Stimulated activated naive CD4-positive, alpha-beta T cell treated with Interleukin-2 at 50 U/mL for 16 hours (primary cell): ENCODE results near the gene DNAJB13.
"Not testable (repeated sequence)": the region's sequence is repeated elsewhere in the genome, so short reads cannot be mapped to it uniquely, and the experiment has no call there.

Experiments used
- DNase-seq: peaks from one replicate; lab custom pipeline; 2025; lab: John Stamatoyannopoulos, UW

The DNAJB13 gene, protein sequence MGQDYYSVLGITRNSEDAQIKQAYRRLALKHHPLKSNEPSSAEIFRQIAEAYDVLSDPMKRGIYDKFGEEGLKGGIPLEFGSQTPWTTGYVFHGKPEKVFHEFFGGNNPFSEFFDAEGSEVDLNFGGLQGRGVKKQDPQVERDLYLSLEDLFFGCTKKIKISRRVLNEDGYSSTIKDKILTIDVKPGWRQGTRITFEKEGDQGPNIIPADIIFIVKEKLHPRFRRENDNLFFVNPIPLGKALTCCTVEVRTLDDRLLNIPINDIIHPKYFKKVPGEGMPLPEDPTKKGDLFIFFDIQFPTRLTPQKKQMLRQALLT

GRCh38 chr11:73950869-73951710 lies at the start of gene DNAJB13:
Gene DNAJB13 (plus strand): TSS chr11:73951026. CDS start chr11:73951070, 44 bp downstream.
- DNase-seq, result no peak

DNA sequence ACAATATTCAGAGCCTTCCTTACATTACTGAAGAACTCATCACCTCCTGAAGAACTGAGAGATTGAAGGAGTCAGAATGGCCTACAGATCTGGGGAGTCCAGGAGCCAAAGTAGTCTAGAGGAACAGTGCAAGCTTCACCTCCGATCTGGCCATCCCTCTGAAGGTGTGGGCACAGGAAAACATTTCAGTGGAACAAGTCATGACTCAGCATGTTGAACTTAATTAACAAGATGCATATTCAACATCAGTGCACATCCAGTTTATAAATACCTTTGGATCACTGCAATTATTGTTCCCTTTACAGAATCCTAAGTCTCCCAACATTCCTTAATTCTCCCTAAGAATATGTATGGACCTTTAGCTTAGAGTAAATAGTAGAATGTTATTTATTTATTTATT lies 48.5 kb upstream of the DNAJB13 start:
- no peak for DNase-seq

DNA sequence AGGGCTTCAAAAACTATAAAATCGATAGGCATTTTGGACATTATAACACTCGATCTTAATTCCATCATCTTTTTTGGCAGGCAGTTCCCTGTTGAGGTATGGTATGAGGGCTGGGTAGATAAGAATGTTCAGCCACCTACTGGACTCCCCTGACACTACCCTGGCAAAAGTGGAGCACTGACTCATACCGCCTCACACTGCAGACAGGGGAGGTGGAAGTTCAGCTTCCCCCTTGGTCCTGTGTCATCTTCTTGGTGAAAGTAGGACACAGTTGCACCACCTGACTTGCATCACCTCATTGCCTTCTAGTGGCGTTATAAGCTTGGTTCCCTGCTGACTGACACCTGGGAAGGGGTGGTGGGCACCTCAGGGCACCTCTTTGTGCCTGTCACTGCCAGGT lies 43.6 kb upstream of the DNAJB13 start:
- DNase-seq, result peak; percentile 4

DNA sequence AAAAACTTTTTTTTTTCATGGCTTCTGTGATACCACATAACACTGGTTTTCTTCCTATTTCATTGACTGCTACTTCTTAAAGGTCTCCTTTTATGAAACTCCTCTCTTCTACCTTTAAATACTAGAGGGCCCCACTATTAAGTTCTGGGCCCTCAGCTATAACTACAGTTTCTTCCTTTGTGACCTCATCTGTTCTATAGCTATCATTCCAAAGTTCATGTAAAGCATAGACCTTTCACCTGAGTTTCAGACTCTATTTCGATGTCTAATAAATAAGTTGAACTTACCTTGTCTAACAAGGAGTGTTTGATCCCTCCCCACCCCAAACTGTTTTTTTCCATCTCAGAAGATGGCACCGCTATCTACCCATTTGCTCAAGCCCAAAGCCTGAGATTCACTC lies 38.8 kb upstream of the DNAJB13 start:
- DNase-seq, result no peak

DNA sequence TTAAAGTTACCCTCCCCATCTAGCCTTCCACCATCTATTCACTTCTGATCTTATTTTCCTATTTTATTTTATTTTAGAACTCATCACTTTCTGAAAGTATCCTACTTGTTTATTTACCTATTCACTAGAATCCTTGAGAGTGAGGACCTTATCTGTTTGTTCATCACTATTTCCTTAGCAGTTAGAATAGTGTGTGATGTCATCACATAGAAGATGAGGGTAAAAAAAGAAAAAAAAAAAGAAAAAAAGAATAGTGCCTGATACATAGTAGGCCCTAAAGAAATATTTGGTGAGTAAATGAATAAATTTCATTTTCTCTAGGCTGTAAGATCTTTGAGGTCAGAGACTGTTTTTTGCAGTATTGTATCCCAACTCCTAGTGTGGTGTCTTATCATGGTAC lies 37.4 kb upstream of the DNAJB13 start:
- DNase-seq, result no peak

- DNase-seq, result no peak
These were observed 36.5 kb upstream of the DNAJB13 start for GRCh38 chr11:73914284-73914683.

DNA sequence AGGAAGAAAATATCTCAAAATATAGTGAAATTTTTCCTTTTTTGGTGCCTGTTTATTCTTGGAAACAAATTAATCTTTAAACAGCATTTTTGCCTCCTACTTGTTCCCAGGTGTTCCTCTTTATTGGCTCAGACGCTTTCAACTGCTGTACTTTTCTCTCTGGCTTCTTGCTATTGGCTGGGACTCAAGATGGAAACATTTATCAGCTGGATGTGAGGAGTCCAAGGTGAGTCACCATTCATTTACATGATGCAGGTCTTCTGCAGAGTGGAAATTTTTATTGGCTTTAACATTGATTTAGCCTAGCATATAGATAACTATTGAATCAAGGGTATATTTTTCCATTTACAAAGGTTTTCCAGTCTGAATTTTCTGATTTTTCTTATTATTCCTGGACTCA lies 34.4 kb upstream of the DNAJB13 start:
- no peak for DNase-seq

DNA sequence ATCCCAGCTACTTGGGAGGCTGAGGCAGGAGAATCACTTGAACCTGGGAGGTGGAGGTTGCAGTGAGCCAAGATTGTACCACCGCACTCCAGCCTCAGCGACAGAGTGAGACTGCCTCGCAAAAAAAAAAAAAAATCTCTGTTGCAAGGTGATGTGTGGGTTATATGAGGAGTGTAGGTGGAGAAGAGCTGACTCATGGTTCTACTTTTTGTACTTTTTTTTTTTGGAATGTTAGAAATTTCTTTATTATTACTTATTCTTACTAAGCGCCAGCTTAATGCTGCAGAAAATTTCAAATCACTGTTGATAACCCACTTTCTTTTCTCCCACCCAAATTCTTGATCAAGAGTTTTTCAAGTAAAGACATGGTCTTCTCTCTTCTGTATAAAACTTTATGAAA lies 29.6 kb upstream of the DNAJB13 start:
- DNase-seq, result no peak

- no peak for DNase-seq
These were observed 21.4 kb upstream of the DNAJB13 start for GRCh38 chr11:73929388-73929787.

DNA sequence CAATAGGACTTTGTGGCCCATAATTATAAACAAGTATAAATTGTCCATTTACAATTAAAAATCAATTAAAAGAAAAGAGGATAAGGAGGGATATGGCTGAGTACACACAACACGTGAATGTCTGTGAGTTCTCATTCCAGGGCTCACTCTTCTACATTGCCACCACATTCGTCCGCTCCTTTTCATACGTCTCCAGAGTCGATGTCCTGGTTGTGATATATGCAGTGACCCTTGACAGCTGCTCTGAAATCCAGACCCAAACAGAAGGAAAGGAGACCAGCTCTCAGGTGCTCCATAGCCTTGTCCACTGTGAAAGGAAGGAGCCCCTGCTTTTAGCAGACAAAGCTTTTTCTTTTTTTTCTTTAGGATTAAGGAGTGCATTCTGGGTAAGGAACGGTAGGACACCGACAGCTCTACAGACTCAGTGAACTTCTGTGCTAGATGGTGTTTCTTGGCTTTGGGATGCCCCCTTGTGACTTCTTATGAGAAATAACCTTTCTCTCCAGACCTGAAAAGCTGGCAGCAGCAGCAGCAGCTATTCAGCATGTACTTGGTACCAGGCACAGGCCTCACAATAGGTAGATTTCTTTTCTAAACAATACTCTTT lies 19.7 kb upstream of the DNAJB13 start:
- no peak for DNase-seq

GRCh38 chr11:73931951-73932350 lies 18.9 kb upstream of the DNAJB13 start:
- DNase-seq, result no peak

GRCh38 chr11:73932781-73933180 lies 18.0 kb upstream of the DNAJB13 start:
- no peak for DNase-seq

DNA sequence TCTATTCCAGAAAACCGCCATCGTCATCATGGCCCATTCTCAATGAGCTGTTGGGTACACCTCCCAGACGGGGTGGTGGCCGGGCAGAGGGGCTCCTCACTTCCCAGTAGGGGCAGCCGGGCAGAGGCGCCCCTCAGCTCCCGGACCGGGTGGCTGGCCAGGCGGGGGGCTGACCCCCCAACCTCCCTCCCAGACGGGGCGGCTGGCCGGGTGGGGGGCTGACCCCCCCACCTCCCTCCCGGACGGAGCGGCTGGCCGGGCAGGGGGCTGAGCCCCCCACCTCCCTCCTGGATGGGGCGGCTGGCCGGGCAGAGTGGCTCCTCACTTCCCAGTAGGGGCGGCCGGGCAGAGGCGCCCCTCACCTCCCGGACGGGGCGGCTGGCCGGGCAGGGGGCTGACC lies 14.8 kb upstream of the DNAJB13 start:
- not testable (repeated sequence) for DNase-seq

- no peak for DNase-seq
These were observed 11.7 kb upstream of the DNAJB13 start for GRCh38 chr11:73939096-73939495.

GRCh38 chr11:73940801-73941570 lies 9.8 kb upstream of the DNAJB13 start:
- DNase-seq, result no peak

DNA sequence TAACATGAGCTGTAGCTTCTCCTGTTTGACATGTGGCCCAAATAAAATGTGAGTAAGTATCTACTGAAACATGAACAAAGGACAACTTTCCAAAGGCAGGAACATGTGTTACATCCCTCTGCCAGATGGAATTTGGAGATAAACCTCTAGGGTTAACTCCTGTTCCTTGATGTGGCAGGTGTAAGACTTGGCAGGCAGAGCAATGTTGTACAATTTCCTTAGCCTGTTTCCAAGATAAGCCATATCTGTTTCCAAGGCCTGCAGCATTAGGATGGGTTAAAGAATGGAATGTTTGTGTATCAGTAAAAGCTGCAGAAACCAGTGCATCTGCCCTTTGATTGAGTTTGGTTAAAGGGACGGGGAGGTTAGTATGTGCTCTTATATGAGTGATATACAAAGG lies 8.8 kb upstream of the DNAJB13 start:
- no peak for DNase-seq

DNA sequence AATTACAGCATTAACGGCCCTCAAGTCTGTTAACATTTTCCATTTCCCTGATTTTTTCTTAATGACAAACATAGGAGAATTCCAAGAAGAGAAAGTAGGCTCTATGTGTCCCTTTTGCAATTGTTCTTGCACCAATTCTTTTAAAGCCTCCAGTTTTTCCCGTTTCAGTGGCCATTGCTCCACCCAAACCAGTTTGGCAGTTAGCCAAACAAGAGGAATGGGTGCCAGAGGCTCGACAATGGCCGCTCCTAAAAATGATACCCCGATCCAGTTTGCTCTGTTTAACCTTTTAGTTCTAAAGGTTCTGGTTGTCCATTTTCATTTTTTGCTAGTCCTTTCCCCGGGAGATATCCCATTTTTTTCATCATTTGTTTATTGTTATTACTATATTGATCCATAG lies 6.7 kb upstream of the DNAJB13 start:
- no peak for DNase-seq

DNA sequence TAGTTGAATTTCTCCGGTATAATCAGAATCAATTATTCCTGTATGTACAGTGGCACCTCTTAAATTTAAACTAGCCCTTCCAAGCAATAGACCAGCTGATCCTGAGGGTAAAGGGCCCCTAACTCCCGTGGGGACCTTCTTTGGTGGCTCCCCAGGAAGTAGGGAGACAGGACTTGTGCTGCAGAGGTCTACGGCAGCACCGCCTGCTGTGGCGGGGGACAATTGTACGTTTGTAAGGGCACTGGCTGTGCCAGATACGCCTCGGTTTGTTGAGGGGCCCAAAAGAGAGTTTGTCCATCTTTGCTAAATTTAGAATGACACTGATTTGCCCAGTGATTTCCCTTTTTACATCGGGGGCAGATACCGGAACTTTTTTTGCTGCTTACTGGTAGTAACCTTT lies 5.9 kb upstream of the DNAJB13 start:
- no peak for DNase-seq

DNA sequence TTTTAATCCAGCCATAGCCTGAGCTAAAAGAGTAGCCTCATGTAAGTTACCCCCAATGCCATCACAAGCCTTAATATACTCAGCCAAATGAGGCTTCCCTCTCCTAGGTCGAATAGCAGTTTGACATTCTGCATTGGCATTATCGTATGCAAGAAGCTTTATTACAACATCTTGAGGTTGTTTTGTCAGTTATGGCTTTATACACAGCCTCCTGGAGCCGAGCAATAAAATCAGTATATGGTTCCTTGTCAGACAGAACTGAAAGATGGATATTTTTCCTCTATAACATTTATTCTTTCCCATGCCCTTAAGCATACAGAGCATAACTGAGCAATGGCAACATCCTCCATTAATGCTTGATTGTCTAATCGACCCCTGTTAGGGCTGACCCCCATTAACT lies 5.4 kb upstream of the DNAJB13 start:
- no peak for DNase-seq

- no peak for DNase-seq
These were observed 3.9 kb upstream of the DNAJB13 start for GRCh38 chr11:73946798-73947458.

DNA sequence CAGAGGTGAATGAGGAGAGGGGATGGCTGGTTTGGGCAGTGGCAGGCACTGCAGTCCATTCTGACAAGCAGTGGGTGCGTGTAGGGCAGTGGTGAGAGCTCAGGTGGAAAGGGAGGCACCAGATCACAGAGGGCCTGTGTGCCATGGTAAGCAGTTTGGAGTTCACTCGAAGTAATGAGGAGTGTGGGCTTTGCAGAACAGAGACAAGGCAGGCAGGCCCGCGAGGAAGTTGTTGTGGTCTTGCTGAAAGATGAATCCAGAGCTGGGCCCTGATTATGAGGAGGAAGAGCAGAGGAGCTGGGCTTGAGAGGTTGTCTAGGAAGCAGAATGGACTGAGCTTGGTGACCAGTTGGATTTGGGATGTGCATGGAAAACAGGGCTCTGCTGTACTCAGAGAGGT lies 1.6 kb upstream of the DNAJB13 start:
- no peak for DNase-seq

GRCh38 chr11:73949912-73950311 lies 914 bp upstream of the DNAJB13 start:
- no peak for DNase-seq
